HepG2 (cell line): ENCODE measurements around the gene ZNRF3. TPM values are rescaled to one million over a fixed set of nuclear protein-coding genes. Genes with fewer than 3 reads are reported as not detected.

ENCODE experiments used
- ZBTB40 ChIP-seq, 2 experiments: fragments of 450-650 bp in 1 of 2; sonication (generic) in 1 of 2; formaldehyde crosslinking in 1 of 2; IDR thresholded peaks; 2 replicates each; pipeline versions ENCODE4 v1.6.1 to v1.8.0; 2016 to 2022; ENCODE audit warnings: antibody characterized with exemption in 1 of 2, mild to moderate bottlenecking in 1 of 2, missing genetic modification reagents in 1 of 2
- ZNF10 ChIP-seq: sonication (generic); formaldehyde crosslinking; IDR thresholded peaks from 2 replicates; pipeline ENCODE4 v1.4.0; 2020; ENCODE audit warnings: mild to moderate bottlenecking, low read depth, missing genetic modification reagents, borderline replicate concordance
- polyA plus RNA-seq, 8 experiments: library from polyadenylated mRNA; depleted of rRNA in 3 of 8; stranded (reverse) in 7 of 8; unstranded in 1 of 8; fragments of >200 nt; fragmentation: Illumina TruSeq in 4 of 8; extraction: Trizol in 4 of 8; gene quantifications; 2 replicates each; pipeline versions ENCODE4 v1.2.1 to v1.2.3, GENCODE V29; 2011 to 2016; ENCODE audit warnings: low read depth in 4 of 8, missing spikeins in 1 of 8, mixed read lengths in 1 of 8; ENCODE audit not compliant: insufficient read depth in 1 of 8
- total RNA-seq, 5 experiments: library from RNA; depleted of rRNA; stranded (reverse); fragments of >200 nt; fragmentation: Illumina TruSeq; extraction: Trizol; gene quantifications; 2 replicates each; pipeline ENCODE4 v1.2.3, GENCODE V29; 2016; ENCODE audit warnings: low read depth in 1 of 5

The ZNRF3 gene
- total and polyA plus RNA-seq, 2 of the 13 experiments (the other 11 are each of a cell fraction or from before 2014, with no cell fraction given) = 20.3 to 36.7 TPM

- TF ChIP-seq ZBTB40 (IDR thresholded peaks at IDR 0.05) (no peak), ZBTB40 (CRISPR knock-in tag; IDR thresholded peaks at IDR 0.05) (no peak), ZNF10 (CRISPR knock-in tag) (no peak)
- TF ChIP-seq, all 625 proteins: peak for 48
These were observed 146.7 kb downstream of the ZNRF3 start (continued) for GRCh38 chr22:29030016-29030617.
